Mucosa of descending colon (tissue), 3 donors: ENCODE data around the gene RTP4. TPM values are rescaled to one million over a fixed set of nuclear protein-coding genes. Genes with fewer than 3 reads are reported as not detected.

ENCODE experiments used
- ATAC-seq: fragments of 200-7000 bp; cut with Tn5 transposase; one replicate; pipeline ENCODE4 v1.9.1; 2020; ENCODE audit warnings: mild to moderate bottlenecking, moderate library complexity
- DNase-seq, 3 donors: peaks; one replicate each; pipeline ENCODE4 v3.0.0-alpha.2; 2020
- H3K36me3 ChIP-seq: fragments of 200-600 bp; one replicate; pipeline ENCODE4 v1.8.0; 2021; ENCODE audit warnings: low read depth, mild to moderate bottlenecking
- H3K4me1 ChIP-seq: fragments of 200-600 bp; one replicate; pipeline ENCODE4 v1.8.0; 2021; ENCODE audit warnings: low read depth, mild to moderate bottlenecking
- H3K4me3 ChIP-seq: fragments of 200-600 bp; one replicate; pipeline ENCODE4 v1.8.0; 2021; ENCODE audit warnings: mild to moderate bottlenecking
- H3K9me3 ChIP-seq: fragments of 200-600 bp; one replicate; pipeline ENCODE4 v1.8.0; 2021; ENCODE audit warnings: mild to moderate bottlenecking
- CTCF ChIP-seq: fragments of 200-600 bp; IDR thresholded peaks from one replicate; pipeline ENCODE4 v1.8.0; 2022; ENCODE audit warnings: antibody characterized with exemption, mild to moderate bottlenecking
- intact Hi-C, 2 donors: fragments of 100-400 bp; cut with DNase I in 1 of 2; cut with micrococcal nuclease in 1 of 2; formaldehyde crosslinking; loops; one replicate each; pipeline versions ENCODE4 v1.11.0 to v1.11.1; 2022; cut with DNase I, micrococcal nuclease
- total RNA-seq, 3 donors: library from RNA; stranded (reverse); fragmentation: NEBNext Ultra II Directional in 2 of 3; extraction: Animal tissue kit (Norgen Biotek cat#: 25700) in 2 of 3; gene quantifications; one replicate each; pipeline versions ENCODE4 v1.2.1 to v1.2.4, GENCODE V29; 2021 to 2023
- donor health status: DM: no; HTN: no; CAD: no; lungs with moderate emphysema.
- donor health status: DM: no; HTN: no; CAD: no.
- donor health status: DM: no; HTN: yes; CAD: no.

RTP4 gene
- total RNA-seq, 3 donors from 2014 or later = 6.4 to 8.5 (median 7.9) TPM

- Histone ChIP-seq H3K4me1 (no peaks in the 10 kb centered on the region), H3K4me3 (no peak overlapping the region), H3K9me3 (no peaks in the 10 kb centered on the region), H3K36me3 (no peaks in the 10 kb centered on the region)
- DNase-seq (no peak), ATAC-seq (no peak)
- intact Hi-C loops = no loop called here
- TF ChIP-seq CTCF = no peak
Measured at GRCh38 chr3:187340578-187340977, 27.6 kb upstream of the RTP4 start.

DNA sequence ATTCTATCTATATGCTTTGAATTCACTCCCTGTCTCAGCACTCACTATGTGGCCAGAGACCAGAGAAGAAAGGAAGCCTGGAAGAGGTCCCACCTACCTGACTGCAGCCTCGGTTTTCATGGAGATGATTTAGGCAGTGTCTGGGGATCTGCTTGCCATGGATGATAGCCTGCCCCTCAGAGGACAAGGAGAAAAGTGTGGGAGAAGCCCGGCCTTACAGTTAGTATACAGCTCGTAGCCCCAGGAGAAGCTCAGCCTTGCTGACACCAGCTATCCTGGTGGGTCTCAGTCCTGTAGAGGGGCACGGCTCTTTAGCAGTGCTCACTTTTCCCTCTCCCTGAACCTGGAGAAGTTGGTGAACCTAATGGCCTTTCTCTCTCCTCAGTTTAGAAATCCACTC, 25.9 kb upstream of the RTP4 start:
- Histone ChIP-seq H3K9me3 (no peaks in the 10 kb centered on the region), H3K4me3 (no peak overlapping the region), H3K4me1 (no peaks in the 10 kb centered on the region), H3K36me3 (no peaks in the 10 kb centered on the region)
- no peak for DNase-seq
- intact Hi-C loops = no loop called here
- no peak for TF ChIP-seq CTCF
- ATAC-seq = no peak

- no peaks in the 10 kb centered on the region for H3K9me3 ChIP-seq
- intact Hi-C loops = no loop called here
- no peak for TF ChIP-seq CTCF
Measured at GRCh38 chr3:187343670-187344069, 24.5 kb upstream of the RTP4 start.

GRCh38 chr3:187352581-187353575, 15.3 kb upstream of the RTP4 start:
- DNase-seq (peak; percentile 46 to 51 (median 50)), ATAC-seq (peak; percentile 99)
- intact Hi-C loops = no loop called here
- Histone ChIP-seq H3K4me1 (peaks cover 3% of the 10 kb centered on the region), H3K9me3 (no peaks in the 10 kb centered on the region), H3K36me3 (no peaks in the 10 kb centered on the region), H3K4me3 (no peak overlapping the region)
- no peak for TF ChIP-seq CTCF

More at GRCh38 chr3:187343670-187344069, 24.5 kb upstream of the RTP4 start:
- no peaks in the 10 kb centered on the region for H3K4me1 ChIP-seq
- H3K36me3 ChIP-seq = no peaks in the 10 kb centered on the region
- H3K4me3 ChIP-seq = no peak overlapping the region
- no peak for DNase-seq
- no peak for ATAC-seq

GRCh38 chr3:187358068-187358467, 10.1 kb upstream of the RTP4 start:
- Histone ChIP-seq H3K4me1 (peaks cover under 1% of the 10 kb centered on the region), H3K9me3 (no peaks in the 10 kb centered on the region), H3K4me3 (no peak overlapping the region), H3K36me3 (no peaks in the 10 kb centered on the region)
- no peak for TF ChIP-seq CTCF
- DNase-seq = no peak
- ATAC-seq = no peak
- intact Hi-C loops = no loop called here
